22Rv1 (cell line): Measurements from ENCODE around the gene MTCL1.

Experiments used
- ZFX ChIP-seq: fragments of 450-650 bp; IDR thresholded peaks from 2 replicates; pipeline ENCODE4 v1.6.1; 2017; ENCODE audit warnings: antibody characterized with exemption, borderline replicate concordance
- TF ChIP-seq, protein P1 (sequence below): fragments of 450-650 bp; IDR thresholded peaks from 2 replicates; pipeline ENCODE4 v1.5.1; 2017; ENCODE audit warnings: mild to moderate bottlenecking

GRCh38 chr18:8763611-8764010 is 58.3 kb downstream of the MTCL1 start:
- TF ChIP-seq, protein P1, sequence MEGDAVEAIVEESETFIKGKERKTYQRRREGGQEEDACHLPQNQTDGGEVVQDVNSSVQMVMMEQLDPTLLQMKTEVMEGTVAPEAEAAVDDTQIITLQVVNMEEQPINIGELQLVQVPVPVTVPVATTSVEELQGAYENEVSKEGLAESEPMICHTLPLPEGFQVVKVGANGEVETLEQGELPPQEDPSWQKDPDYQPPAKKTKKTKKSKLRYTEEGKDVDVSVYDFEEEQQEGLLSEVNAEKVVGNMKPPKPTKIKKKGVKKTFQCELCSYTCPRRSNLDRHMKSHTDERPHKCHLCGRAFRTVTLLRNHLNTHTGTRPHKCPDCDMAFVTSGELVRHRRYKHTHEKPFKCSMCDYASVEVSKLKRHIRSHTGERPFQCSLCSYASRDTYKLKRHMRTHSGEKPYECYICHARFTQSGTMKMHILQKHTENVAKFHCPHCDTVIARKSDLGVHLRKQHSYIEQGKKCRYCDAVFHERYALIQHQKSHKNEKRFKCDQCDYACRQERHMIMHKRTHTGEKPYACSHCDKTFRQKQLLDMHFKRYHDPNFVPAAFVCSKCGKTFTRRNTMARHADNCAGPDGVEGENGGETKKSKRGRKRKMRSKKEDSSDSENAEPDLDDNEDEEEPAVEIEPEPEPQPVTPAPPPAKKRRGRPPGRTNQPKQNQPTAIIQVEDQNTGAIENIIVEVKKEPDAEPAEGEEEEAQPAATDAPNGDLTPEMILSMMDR: no peak
- TF ChIP-seq ZFX: no peak
